HL-60 (cell line): ENCODE data around the gene SEMG1.

Experiments
- DNase-seq, 2 experiments: peaks; one replicate each; pipeline ENCODE4 v3.0.0-alpha.2; 2010 to 2020; ENCODE audit warnings: low read depth in 1 of 2, low spot score in 1 of 2
- H3K27ac ChIP-seq: fragments of 250-450 bp; sonication (Bioruptor Pico); replicated peaks from 2 replicates; pipeline ENCODE4 v1.5.1; 2020; ENCODE audit warnings: mild to moderate bottlenecking, moderate library complexity
- H3K27me3 ChIP-seq: fragments of 250-450 bp; sonication (Bioruptor Pico); 2 replicates; pipeline ENCODE4 v1.5.1; 2021; ENCODE audit warnings: mild to moderate bottlenecking, moderate library complexity; ENCODE audit not compliant: insufficient read depth, poor library complexity, severe bottlenecking
- H3K4me3 ChIP-seq: replicated peaks from 2 replicates; pipeline ENCODE4 v1.5.1; 2011; ENCODE audit warnings: mild to moderate bottlenecking, control low read depth, low read length; ENCODE audit not compliant: insufficient read depth
- GABPA ChIP-seq: IDR thresholded peaks from 2 replicates; pipeline ENCODE4 v1.6.1; 2012; ENCODE audit warnings: low read depth
- POLR2AphosphoS5 ChIP-seq: IDR thresholded peaks from 2 replicates; pipeline ENCODE4 v1.6.1; 2012; ENCODE audit warnings: low read depth
- SPI1 ChIP-seq: IDR thresholded peaks from 2 replicates; pipeline ENCODE4 v1.6.1; 2012; ENCODE audit warnings: low read depth, mild to moderate bottlenecking, borderline replicate concordance
- TF ChIP-seq, protein P1 (sequence below): IDR thresholded peaks from 2 replicates; pipeline ENCODE4 v1.6.1; 2012; ENCODE audit warnings: low read depth; ENCODE audit not compliant: insufficient replicate concordance
- TF ChIP-seq, protein P2 (sequence below): IDR thresholded peaks from one replicate; pipeline ENCODE4 v1.5.1; 2011; ENCODE audit warnings: low read length, control low read depth, inconsistent platforms; ENCODE audit not compliant: insufficient read depth

The SEMG1 gene

DNA sequence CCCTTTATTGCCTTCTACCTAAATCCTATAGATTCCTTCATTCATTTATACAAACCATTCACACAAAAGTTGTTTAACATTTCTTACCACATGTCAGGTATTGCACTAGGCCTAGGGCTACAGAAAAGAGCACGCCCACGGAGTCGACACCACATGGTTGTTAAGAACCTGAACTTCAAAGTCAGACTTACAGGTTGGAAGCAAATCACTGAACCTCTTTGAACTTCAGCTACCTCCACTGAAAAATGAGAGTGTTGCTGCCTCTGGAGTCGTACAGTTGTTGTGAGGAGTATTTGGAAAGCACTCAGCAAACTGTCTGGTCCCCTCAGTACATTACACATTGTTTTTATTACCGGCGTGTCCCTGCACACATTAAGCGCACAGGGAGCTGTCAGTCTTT, 50.9 kb downstream of the SEMG1 start:
- Histone ChIP-seq H3K4me3 (no peak overlapping the region), H3K27me3 (no peaks in the 10 kb centered on the region), H3K27ac (no peak overlapping the region)
- TF ChIP-seq POLR2AphosphoS5 = no peak
- no peak for TF ChIP-seq GABPA
- TF ChIP-seq, protein P1, sequence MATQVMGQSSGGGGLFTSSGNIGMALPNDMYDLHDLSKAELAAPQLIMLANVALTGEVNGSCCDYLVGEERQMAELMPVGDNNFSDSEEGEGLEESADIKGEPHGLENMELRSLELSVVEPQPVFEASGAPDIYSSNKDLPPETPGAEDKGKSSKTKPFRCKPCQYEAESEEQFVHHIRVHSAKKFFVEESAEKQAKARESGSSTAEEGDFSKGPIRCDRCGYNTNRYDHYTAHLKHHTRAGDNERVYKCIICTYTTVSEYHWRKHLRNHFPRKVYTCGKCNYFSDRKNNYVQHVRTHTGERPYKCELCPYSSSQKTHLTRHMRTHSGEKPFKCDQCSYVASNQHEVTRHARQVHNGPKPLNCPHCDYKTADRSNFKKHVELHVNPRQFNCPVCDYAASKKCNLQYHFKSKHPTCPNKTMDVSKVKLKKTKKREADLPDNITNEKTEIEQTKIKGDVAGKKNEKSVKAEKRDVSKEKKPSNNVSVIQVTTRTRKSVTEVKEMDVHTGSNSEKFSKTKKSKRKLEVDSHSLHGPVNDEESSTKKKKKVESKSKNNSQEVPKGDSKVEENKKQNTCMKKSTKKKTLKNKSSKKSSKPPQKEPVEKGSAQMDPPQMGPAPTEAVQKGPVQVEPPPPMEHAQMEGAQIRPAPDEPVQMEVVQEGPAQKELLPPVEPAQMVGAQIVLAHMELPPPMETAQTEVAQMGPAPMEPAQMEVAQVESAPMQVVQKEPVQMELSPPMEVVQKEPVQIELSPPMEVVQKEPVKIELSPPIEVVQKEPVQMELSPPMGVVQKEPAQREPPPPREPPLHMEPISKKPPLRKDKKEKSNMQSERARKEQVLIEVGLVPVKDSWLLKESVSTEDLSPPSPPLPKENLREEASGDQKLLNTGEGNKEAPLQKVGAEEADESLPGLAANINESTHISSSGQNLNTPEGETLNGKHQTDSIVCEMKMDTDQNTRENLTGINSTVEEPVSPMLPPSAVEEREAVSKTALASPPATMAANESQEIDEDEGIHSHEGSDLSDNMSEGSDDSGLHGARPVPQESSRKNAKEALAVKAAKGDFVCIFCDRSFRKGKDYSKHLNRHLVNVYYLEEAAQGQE = no peak
- TF ChIP-seq SPI1 = no peak
- TF ChIP-seq, protein P2, sequence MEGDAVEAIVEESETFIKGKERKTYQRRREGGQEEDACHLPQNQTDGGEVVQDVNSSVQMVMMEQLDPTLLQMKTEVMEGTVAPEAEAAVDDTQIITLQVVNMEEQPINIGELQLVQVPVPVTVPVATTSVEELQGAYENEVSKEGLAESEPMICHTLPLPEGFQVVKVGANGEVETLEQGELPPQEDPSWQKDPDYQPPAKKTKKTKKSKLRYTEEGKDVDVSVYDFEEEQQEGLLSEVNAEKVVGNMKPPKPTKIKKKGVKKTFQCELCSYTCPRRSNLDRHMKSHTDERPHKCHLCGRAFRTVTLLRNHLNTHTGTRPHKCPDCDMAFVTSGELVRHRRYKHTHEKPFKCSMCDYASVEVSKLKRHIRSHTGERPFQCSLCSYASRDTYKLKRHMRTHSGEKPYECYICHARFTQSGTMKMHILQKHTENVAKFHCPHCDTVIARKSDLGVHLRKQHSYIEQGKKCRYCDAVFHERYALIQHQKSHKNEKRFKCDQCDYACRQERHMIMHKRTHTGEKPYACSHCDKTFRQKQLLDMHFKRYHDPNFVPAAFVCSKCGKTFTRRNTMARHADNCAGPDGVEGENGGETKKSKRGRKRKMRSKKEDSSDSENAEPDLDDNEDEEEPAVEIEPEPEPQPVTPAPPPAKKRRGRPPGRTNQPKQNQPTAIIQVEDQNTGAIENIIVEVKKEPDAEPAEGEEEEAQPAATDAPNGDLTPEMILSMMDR = no peak
- no peak for DNase-seq

DNA sequence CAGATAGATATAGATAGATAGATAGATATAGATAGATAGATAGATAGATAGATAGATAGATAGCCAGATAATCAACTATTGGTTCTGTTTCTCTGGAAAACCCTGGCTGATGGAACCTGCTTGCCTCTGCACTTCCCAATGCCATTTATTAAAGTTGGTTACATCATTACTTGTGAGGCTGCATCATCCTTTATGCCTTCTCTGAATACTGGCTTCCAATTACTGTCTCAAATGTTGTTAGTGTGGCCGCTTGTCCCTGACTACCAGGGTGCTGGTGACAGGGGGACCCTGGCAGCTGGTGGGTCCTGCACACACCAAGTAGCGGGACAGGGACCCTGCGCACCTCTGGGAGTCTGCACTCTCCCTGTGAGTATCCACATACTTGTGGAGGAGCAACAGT, 51.4 kb downstream of the SEMG1 start:
- Histone ChIP-seq H3K4me3 (no peak overlapping the region), H3K27ac (no peak overlapping the region), H3K27me3 (no peaks in the 10 kb centered on the region)
- no peak for TF ChIP-seq POLR2AphosphoS5
- no peak for TF ChIP-seq SPI1
- TF ChIP-seq, protein P1 = no peak
- no peak for TF ChIP-seq GABPA
- TF ChIP-seq, protein P2 = no peak
- no peak for DNase-seq

DNA sequence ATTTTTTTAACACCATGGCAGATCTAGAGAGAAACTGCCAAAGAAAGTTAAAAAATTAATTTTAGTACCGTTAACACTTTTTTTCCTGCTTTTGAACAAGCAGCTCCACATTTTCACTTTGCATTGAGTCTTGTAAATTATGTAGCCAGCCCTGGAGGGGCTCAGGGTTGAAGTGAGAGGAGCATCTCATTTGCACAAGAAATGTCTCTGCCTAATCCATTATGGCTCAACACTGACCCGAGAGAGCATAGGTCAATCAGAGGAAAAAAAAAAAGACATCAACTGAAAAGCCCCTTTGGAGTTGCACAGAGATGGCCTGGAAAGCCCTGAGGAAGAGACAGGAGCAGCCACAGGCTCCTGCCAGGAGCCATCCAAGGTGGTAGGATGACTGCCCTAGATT, 51.8 kb downstream of the SEMG1 start:
- Histone ChIP-seq H3K27me3 (no peaks in the 10 kb centered on the region), H3K27ac (no peak overlapping the region), H3K4me3 (no peak overlapping the region)
- no peak for DNase-seq
- TF ChIP-seq POLR2AphosphoS5 = no peak
- TF ChIP-seq, protein P1 = no peak
- TF ChIP-seq, protein P2 = no peak
- no peak for TF ChIP-seq SPI1
- no peak for TF ChIP-seq GABPA
